SK-N-SH (cell line): ENCODE data around the gene MYBPH. TPM values are rescaled to one million over a fixed set of nuclear protein-coding genes. Genes with fewer than 3 reads are reported as not detected.

ENCODE experiments used
- CTCF ChIA-PET: fragments of 300-600, 350-600 bp; formaldehyde crosslinking; extraction: SDS; loops from one replicate; lab custom pipeline; 2021; lab: Yijun Ruan, JAX
- POLR2A ChIA-PET: fragments of 350-600 bp; sonication (Branson Sonifier 250); formaldehyde crosslinking; extraction: SDS; loops from one replicate; lab custom pipeline; 2020; ENCODE audit warnings: antibody characterized with exemption, inconsistent platforms; lab: Yijun Ruan, JAX
- DNase-seq: peaks from one replicate; pipeline ENCODE4 v3.0.0; 2012
- H2AFZ ChIP-seq: fragments of 200-600 bp; sonication (generic); 2 replicates; pipeline ENCODE4 v1.8.1; 2016; ENCODE audit warnings: antibody characterized with exemption, mild to moderate bottlenecking, low read depth
- H3F3A ChIP-seq: fragments of 200-600 bp; sonication (generic); replicated peaks from 2 replicates; pipeline ENCODE3; 2016; ENCODE audit warnings: antibody characterized with exemption, mild to moderate bottlenecking; ENCODE audit not compliant: insufficient read depth
- H3K27ac ChIP-seq, 2 experiments: fragments of 200-500 bp in 1 of 2; fragments of 200-600 bp in 1 of 2; sonication (Bioruptor generic) in 1 of 2; sonication (generic), shearing (Covaris generic) in 1 of 2; 2 replicates each; pipeline versions ENCODE4 v1.5.1 to v1.6.1; 2014 to 2016; ENCODE audit warnings: low read depth in 2 of 2, inconsistent platforms in 1 of 2, low read length in 1 of 2, mild to moderate bottlenecking in 1 of 2, mixed read lengths in 1 of 2
- H3K27me3 ChIP-seq: fragments of 200-600 bp; sonication (generic), shearing (Covaris generic); 2 replicates; pipeline ENCODE4 v1.6.1; 2016; ENCODE audit warnings: mixed run types; ENCODE audit not compliant: insufficient read depth
- H3K36me3 ChIP-seq, 2 experiments: fragments of 200-500 bp in 1 of 2; fragments of 200-600 bp in 1 of 2; sonication (Bioruptor generic) in 1 of 2; sonication (generic) in 1 of 2; replicated peaks in 1 of 2; 2 replicates each; pipeline versions ENCODE3 to v1.5.1; 2014 to 2016; ENCODE audit warnings: low read length in 1 of 2, mild to moderate bottlenecking in 1 of 2; ENCODE audit not compliant: insufficient read depth in 2 of 2, control insufficient read depth in 1 of 2
- H3K4me1 ChIP-seq, 2 experiments: fragments of 200-500 bp in 1 of 2; fragments of 200-600 bp in 1 of 2; sonication (Bioruptor generic) in 1 of 2; sonication (generic), shearing (Covaris generic) in 1 of 2; 2 replicates each; pipeline versions ENCODE4 v1.5.1 to v1.6.1; 2014 to 2016; ENCODE audit warnings: low read depth in 1 of 2, low read length in 1 of 2, mixed run types in 1 of 2; ENCODE audit not compliant: insufficient read depth in 2 of 2, control insufficient read depth in 1 of 2
- H3K4me2 ChIP-seq: fragments of 200-600 bp; sonication (generic), shearing (Covaris generic); 2 replicates; pipeline ENCODE4 v1.6.1; 2017; ENCODE audit warnings: mixed run types
- H3K4me3 ChIP-seq, 2 experiments: fragments of 200-500 bp in 1 of 2; fragments of 200-600 bp in 1 of 2; sonication (Bioruptor generic) in 1 of 2; sonication (generic), shearing (Covaris generic) in 1 of 2; 2 replicates each; pipeline versions ENCODE4 v1.5.1 to v1.8.1; 2014 to 2016; ENCODE audit warnings: low read depth in 2 of 2, inconsistent platforms in 1 of 2, low read length in 1 of 2, mild to moderate bottlenecking in 1 of 2, mixed read lengths in 1 of 2, moderate library complexity in 1 of 2
- H3K79me2 ChIP-seq: fragments of 200-600 bp; sonication (generic); 2 replicates; pipeline ENCODE4 v1.8.1; 2017; ENCODE audit warnings: mild to moderate bottlenecking; ENCODE audit not compliant: insufficient read depth
- H3K9ac ChIP-seq: fragments of 200-600 bp; sonication (generic); 2 replicates; pipeline ENCODE4 v1.6.1; 2017; ENCODE audit warnings: mixed run types
- H3K9me2 ChIP-seq: fragments of 200-600 bp; sonication (generic); 2 replicates; pipeline ENCODE4 v1.6.1; 2017; ENCODE audit warnings: mixed run types
- H3K9me3 ChIP-seq: fragments of 200-600 bp; sonication (generic); 2 replicates; pipeline ENCODE4 v1.6.1; 2017; ENCODE audit warnings: mixed run types, mild to moderate bottlenecking, moderate library complexity
- H4K20me1 ChIP-seq: fragments of 200-600 bp; sonication (generic); 2 replicates; pipeline ENCODE4 v1.6.1; 2017; ENCODE audit warnings: mild to moderate bottlenecking, mixed run types; ENCODE audit not compliant: insufficient read depth
- CHD2 ChIP-seq: fragments of 150-350 bp; IDR thresholded peaks from 2 replicates; pipeline ENCODE4 v1.6.1; 2018; ENCODE audit warnings: low read length; ENCODE audit not compliant: partially characterized antibody
- EZH2phosphoT487 ChIP-seq: fragments of 200-600 bp; sonication (generic); IDR thresholded peaks from 2 replicates; pipeline ENCODE4 v1.6.1; 2017; ENCODE audit warnings: low read depth, mixed run types, mild to moderate bottlenecking, antibody characterized with exemption, moderate library complexity, borderline replicate concordance
- FOXM1 ChIP-seq: IDR thresholded peaks from 2 replicates; pipeline ENCODE4 v1.4.0; 2012; ENCODE audit warnings: low read depth, mild to moderate bottlenecking
- GATA2 ChIP-seq: sonication (generic); formaldehyde crosslinking; IDR thresholded peaks from 2 replicates; pipeline ENCODE4 v1.5.0; 2020; ENCODE audit warnings: mild to moderate bottlenecking, missing genetic modification reagents
- JUND ChIP-seq: IDR thresholded peaks from 2 replicates; pipeline ENCODE4 v1.4.0; 2012
- MEF2A ChIP-seq: IDR thresholded peaks from 2 replicates; pipeline ENCODE4 v1.4.0; 2012; ENCODE audit warnings: low read depth, borderline replicate concordance
- MXI1 ChIP-seq: IDR thresholded peaks from 2 replicates; pipeline ENCODE4 v1.6.1; 2012; ENCODE audit warnings: mild to moderate bottlenecking, low read depth, low read length, improper control_type of control experiment
- POLR2AphosphoS5 ChIP-seq: IDR thresholded peaks from 2 replicates; pipeline ENCODE4 v1.6.1; 2012; ENCODE audit warnings: low read depth, low read length
- TCF12 ChIP-seq: IDR thresholded peaks from 2 replicates; pipeline ENCODE4 v1.4.0; 2012
- YY1 ChIP-seq: IDR thresholded peaks from 2 replicates; pipeline ENCODE4 v1.4.0; 2012; ENCODE audit warnings: low read depth, mild to moderate bottlenecking
- whole genome bisulfite sequencing: methylation state at CpG from one replicate; pipeline ENCODE4 v1.1.6; 2017; ENCODE audit warnings: low lambda C conversion rate; 5-methylcytosine and 5-hydroxymethylcytosine counted together
- polyA plus RNA-seq, 3 experiments: library from polyadenylated mRNA; depleted of rRNA; stranded (reverse); fragments of >200 nt; gene quantifications; 2 replicates each; pipeline ENCODE4 v1.2.3, GENCODE V29; 2012
- TF ChIP-seq, protein P1 (sequence below): IDR thresholded peaks from 2 replicates; pipeline ENCODE4 v1.6.1; 2012; ENCODE audit warnings: mild to moderate bottlenecking, low read depth, low read length, moderate library complexity
- TF ChIP-seq, protein P2 (sequence below): IDR thresholded peaks from 2 replicates; pipeline ENCODE4 v1.4.0; 2012; ENCODE audit warnings: low read depth, borderline replicate concordance
- TF ChIP-seq, protein P3 (sequence below): IDR thresholded peaks from 2 replicates; pipeline ENCODE4 v1.4.0; 2012; ENCODE audit warnings: low read depth
- TF ChIP-seq, protein P4 (sequence below): fragments of 150-350 bp; IDR thresholded peaks from 2 replicates; pipeline ENCODE4 v1.6.1; 2017; ENCODE audit warnings: antibody characterized with exemption, low read length, low read depth, borderline replicate concordance

The MYBPH gene
- polyA plus RNA-seq, 1 of the 3 experiments (the other 2 are of a cell fraction) = 0.12 TPM

DNA sequence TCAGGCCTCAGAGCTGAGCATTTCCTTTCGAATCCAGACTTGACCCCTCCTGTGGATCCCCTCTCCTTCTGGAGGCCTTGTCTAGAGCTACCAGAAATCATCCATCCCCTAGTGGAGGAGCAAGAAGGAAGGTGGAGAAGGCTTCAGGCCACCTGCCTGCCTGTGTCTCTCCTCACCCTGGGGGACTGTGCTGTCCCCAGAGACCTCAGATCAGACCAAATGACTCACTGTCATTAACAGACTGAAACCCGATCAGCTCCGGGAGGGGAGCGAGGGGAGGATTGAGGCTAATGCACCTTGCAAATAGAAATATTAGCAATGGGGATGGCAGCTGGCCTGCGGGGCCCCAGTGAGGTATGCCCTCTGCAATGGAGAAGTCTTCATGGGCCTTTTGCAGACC is 2.1 kb downstream of the MYBPH start:
- no peak overlapping the region for H3K27ac ChIP-seq
- TF ChIP-seq FOXM1 (no peak), YY1 (no peak), POLR2AphosphoS5 (no peak), TCF12 (no peak), MXI1 (no peak), EZH2phosphoT487 (no peak), CHD2 (no peak), MEF2A (no peak), GATA2 (CRISPR knock-in tag) (no peak), JUND (no peak)
- TF ChIP-seq, protein P1, sequence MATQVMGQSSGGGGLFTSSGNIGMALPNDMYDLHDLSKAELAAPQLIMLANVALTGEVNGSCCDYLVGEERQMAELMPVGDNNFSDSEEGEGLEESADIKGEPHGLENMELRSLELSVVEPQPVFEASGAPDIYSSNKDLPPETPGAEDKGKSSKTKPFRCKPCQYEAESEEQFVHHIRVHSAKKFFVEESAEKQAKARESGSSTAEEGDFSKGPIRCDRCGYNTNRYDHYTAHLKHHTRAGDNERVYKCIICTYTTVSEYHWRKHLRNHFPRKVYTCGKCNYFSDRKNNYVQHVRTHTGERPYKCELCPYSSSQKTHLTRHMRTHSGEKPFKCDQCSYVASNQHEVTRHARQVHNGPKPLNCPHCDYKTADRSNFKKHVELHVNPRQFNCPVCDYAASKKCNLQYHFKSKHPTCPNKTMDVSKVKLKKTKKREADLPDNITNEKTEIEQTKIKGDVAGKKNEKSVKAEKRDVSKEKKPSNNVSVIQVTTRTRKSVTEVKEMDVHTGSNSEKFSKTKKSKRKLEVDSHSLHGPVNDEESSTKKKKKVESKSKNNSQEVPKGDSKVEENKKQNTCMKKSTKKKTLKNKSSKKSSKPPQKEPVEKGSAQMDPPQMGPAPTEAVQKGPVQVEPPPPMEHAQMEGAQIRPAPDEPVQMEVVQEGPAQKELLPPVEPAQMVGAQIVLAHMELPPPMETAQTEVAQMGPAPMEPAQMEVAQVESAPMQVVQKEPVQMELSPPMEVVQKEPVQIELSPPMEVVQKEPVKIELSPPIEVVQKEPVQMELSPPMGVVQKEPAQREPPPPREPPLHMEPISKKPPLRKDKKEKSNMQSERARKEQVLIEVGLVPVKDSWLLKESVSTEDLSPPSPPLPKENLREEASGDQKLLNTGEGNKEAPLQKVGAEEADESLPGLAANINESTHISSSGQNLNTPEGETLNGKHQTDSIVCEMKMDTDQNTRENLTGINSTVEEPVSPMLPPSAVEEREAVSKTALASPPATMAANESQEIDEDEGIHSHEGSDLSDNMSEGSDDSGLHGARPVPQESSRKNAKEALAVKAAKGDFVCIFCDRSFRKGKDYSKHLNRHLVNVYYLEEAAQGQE = no peak
- TF ChIP-seq, protein P2, sequence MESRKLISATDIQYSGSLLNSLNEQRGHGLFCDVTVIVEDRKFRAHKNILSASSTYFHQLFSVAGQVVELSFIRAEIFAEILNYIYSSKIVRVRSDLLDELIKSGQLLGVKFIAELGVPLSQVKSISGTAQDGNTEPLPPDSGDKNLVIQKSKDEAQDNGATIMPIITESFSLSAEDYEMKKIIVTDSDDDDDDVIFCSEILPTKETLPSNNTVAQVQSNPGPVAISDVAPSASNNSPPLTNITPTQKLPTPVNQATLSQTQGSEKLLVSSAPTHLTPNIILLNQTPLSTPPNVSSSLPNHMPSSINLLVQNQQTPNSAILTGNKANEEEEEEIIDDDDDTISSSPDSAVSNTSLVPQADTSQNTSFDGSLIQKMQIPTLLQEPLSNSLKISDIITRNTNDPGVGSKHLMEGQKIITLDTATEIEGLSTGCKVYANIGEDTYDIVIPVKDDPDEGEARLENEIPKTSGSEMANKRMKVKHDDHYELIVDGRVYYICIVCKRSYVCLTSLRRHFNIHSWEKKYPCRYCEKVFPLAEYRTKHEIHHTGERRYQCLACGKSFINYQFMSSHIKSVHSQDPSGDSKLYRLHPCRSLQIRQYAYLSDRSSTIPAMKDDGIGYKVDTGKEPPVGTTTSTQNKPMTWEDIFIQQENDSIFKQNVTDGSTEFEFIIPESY = no peak
- TF ChIP-seq, protein P3, sequence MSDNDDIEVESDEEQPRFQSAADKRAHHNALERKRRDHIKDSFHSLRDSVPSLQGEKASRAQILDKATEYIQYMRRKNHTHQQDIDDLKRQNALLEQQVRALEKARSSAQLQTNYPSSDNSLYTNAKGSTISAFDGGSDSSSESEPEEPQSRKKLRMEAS = no peak
- TF ChIP-seq, protein P4, sequence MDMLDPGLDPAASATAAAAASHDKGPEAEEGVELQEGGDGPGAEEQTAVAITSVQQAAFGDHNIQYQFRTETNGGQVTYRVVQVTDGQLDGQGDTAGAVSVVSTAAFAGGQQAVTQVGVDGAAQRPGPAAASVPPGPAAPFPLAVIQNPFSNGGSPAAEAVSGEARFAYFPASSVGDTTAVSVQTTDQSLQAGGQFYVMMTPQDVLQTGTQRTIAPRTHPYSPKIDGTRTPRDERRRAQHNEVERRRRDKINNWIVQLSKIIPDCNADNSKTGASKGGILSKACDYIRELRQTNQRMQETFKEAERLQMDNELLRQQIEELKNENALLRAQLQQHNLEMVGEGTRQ = no peak
- TF ChIP-seq, all 33 proteins: peak for 0
- ChIA-PET CTCF (interaction anchor here (0.9 to 4.8 kb wide), 16 partner anchors 11 to 145 kb away, joined by 3 to 49 read pairs (median 12); partner anchors contain the start of genes ADORA1 and PPFIA4), POLR2A (no interaction called here)
- Histone ChIP-seq H3K9ac (no peak overlapping the region), H3K4me3 (no peak overlapping the region), H3F3A (no peaks in the 10 kb centered on the region), H3K9me2 (no peaks in the 10 kb centered on the region), H3K9me3 (no peaks in the 10 kb centered on the region), H3K36me3 (no peaks in the 10 kb centered on the region), H3K4me2 (no peak overlapping the region), H2AFZ (no peak overlapping the region), H3K4me1 (peaks cover 17% of the 10 kb centered on the region in 2 experiments; a peak in 2 of 4 replicates), H4K20me1 (no peaks in the 10 kb centered on the region), H3K27me3 (no peaks in the 10 kb centered on the region), H3K79me2 (no peaks in the 10 kb centered on the region)
- WGBS = 68% methylated on average over 5 of the region's 5 CpGs
- no peak for DNase-seq
